ENCODE results near the gene ZBTB11.
"Not testable (repeated sequence)": the region's sequence is repeated elsewhere in the genome, so short reads cannot be mapped to it uniquely, and the experiment has no call there.

Gene ZBTB11, protein sequence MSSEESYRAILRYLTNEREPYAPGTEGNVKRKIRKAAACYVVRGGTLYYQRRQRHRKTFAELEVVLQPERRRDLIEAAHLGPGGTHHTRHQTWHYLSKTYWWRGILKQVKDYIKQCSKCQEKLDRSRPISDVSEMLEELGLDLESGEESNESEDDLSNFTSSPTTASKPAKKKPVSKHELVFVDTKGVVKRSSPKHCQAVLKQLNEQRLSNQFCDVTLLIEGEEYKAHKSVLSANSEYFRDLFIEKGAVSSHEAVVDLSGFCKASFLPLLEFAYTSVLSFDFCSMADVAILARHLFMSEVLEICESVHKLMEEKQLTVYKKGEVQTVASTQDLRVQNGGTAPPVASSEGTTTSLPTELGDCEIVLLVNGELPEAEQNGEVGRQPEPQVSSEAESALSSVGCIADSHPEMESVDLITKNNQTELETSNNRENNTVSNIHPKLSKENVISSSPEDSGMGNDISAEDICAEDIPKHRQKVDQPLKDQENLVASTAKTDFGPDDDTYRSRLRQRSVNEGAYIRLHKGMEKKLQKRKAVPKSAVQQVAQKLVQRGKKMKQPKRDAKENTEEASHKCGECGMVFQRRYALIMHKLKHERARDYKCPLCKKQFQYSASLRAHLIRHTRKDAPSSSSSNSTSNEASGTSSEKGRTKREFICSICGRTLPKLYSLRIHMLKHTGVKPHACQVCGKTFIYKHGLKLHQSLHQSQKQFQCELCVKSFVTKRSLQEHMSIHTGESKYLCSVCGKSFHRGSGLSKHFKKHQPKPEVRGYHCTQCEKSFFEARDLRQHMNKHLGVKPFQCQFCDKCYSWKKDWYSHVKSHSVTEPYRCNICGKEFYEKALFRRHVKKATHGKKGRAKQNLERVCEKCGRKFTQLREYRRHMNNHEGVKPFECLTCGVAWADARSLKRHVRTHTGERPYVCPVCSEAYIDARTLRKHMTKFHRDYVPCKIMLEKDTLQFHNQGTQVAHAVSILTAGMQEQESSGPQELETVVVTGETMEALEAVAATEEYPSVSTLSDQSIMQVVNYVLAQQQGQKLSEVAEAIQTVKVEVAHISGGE

DNA sequence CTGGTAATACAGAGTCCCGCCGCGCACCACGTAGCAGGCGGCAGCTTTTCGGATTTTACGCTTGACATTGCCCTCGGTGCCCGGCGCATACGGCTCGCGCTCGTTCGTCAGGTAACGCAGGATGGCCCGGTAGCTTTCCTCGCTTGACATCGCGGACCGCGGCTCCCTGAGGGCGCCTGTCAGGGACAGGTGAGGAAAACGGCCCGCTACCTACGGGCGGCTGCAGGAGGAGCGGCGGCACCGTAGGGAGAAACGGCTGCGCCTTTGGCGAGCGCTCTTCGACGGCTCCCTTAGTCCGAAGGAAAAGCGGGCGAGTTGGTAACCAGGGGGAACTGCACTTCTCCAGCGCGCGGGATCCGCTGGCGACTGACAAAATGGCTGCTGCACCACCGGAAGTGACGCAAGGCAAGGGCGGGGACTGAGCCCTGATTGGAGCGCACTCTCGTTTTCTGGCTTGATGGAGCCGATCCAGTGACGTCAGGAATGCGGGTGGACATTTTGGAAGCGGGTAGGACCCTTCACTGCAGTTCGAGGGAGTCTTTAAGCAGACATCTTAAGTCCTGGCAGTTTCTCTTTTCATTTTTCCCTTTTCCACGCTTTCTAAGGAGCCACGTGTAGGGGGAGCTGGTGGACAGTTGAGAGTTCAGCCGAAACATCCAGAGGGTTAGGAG is at the start of gene ZBTB11:
TSS of gene ZBTB11 (minus strand) at position 368 of the 671 bp plus-strand sequence. CDS start at position 150, 218 bp downstream.
- DNase-seq (ENCODE audit: low read depth, low spot score) = peak; percentile 100

DNA sequence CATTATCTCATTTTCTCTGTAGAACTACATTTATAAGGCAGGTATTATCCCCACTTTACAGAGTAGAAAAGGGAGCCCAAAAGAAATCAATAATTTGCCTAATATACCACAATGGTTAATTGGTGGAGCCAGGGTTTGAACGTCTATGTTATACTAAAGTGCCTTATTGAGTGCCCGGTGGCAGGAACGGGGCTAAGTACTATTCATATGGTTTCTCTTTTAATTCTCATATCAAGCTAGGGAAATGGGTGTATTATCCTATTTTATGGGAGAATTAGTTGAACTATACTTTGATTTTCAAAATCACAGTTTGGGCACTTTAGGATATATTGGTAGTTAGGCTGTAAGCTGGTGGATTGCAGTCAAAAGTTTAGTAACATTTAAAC is 49.0 kb upstream of the ZBTB11 start:
- DNase-seq (ENCODE audit: low read depth, low spot score) = no peak

DNA sequence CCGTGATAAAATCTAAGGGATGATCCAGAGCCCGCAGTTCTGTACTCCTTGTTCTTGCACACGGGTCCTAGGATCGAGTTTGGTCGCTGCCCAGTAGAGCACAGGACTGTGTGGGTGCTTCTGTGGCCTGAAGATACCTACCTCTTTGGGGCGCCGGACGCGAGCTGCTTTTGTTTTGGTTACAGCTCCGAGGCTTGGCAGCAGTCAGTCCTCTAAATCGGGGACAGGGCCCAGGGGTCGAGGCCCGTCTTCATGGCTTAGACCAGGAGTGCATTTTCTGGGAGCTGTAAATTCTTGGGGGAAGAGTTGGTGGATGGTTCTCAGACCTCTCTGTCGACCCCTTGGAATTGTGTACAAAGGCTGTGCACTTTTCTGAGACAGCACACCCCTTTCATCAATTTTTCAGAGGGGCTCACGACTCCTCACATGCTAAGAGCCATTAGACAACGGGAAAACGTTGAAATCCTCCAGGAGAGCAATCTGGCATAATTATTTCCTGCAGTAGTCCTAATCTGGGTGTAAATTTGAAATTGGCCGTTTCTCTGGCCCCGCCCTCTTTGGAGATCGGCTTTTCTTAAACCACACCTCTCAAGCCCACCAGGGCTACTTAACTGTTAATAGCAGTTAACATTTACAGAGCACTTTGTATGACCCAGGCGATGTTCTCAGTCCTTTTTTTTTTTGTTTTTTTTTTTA is 48.4 kb upstream of the ZBTB11 start:
- peak; percentile 37 for DNase-seq (ENCODE audit: low read depth, low spot score)

DNA sequence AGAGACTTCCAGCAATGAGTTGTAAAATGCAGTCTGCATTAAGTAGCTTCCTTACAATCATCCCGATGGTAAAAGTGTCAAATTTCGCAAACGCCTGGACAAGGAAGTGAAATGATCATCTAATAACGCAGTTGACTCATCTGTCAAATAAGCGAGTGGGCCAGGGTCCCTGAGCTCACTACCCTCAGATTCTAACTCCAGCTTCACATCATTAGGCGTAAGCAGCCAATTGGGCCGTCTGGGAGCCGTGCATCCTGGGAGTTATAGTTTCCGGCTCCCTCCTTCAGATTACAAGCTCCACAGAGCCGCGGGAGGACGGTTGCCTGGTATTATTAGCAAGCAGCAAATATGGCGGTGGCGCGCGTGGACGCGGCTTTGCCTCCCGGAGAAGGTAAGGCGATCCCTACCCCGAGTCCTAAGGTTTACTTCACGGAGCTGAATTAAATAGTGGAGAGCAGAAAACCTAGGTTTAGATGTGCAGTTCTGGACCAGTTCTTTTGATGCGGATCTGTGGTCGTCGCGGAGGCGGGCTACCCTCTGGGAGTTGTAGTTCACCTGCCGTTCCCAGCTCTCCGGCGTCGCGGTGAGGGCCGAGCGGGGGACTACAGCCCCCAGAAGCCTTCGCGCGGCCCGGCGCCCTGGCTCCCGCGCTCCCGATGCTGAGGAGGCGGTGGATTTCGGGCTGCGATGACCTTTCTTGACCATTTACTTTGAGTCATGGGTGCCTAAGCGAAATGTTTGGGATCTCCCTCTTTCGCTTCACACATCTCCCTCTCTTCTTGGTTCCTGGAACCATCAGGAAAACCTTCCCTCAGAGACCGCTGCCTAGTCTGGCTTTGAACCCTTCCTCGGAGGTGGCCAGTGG is 47.6 kb upstream of the ZBTB11 start, which contains the start of gene CEP97:
TSS of gene CEP97 (plus strand) at position 286 of the 865 bp plus-strand sequence. CDS start at position 349, 63 bp downstream.
- peak; percentile 96 for DNase-seq (ENCODE audit: low read depth, low spot score)

DNA sequence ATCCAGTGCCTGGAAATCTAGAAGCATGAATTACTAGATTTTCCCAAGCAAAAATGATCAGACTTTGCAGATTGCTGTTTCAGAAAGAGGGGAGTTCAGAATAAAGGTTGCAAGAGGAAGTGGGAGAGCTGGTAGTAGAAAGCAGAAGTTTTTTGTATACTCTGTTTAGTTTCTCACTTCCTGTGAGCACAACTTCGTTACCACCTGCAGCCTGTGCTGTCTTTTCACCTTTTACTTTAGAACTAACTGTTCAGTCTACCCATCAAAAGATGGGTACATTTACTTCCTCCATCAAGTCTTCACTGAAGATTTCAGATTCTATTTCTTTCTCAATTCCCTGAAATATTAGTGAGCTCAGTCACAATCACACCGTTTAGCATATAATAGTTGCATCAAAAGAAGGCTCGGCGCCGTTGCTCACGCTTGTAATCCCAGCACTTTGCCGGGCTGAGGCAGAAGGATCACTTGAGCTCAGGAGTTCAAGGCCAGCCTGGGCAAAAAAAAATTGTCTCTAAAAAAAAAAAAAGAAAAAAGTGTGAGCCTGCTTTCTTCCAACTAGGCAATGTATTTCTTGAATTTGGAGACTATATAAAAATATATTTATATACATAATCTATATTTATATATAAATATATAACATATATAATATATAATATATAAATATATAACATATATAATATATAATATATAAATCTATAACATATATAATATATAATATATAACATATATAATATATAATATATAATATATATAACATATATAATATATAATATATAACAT is 45.7 kb upstream of the ZBTB11 start:
- DNase-seq (ENCODE audit: low read depth, low spot score) = no peak

DNA sequence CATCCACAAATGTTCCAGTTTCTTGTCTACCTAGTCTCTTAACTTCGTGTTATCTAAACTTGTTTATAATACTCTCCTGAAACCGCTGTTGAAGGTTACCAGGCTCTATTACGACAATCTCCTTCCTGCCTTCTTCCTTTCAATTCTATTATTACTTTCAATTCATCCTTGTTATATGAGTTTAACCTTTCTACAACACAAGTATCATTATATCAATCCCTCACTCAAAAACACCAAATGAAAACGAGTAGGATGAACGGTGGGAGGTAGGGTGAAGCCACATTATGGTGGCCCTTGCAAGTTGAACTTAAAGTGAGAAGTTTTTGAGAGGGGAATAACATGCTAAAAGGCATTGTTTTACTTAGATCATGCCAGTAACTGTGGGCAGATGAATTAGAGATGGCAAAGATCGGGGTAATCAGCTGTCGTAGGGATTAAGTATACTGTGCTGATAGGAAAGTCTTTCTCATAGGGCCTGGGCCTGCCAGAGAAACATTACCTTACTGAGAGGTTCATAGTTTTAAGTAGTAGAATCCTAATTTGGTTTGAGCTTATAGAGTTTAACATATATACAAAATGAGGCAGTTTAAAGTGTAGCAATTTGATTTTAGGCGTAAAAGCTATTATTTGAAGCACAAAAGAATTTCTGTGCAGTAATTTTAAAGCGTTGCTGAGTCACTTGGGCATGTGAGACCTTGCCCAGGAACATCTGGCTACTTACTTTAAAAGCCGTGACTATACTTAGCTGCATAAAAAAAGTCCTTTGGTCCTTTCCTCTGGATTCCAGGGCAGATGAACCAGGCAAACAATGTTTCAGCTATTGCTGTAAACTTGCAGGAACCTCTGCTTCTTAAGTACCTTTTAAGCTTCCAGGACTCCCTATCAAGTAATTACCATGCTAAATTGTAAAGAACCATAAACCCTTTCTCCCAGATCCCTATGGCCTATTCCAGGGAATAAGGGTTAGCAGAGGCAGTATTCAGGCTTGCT is 44.2 kb upstream of the ZBTB11 start:
- peak; percentile 14 for DNase-seq (ENCODE audit: low read depth, low spot score)

DNA sequence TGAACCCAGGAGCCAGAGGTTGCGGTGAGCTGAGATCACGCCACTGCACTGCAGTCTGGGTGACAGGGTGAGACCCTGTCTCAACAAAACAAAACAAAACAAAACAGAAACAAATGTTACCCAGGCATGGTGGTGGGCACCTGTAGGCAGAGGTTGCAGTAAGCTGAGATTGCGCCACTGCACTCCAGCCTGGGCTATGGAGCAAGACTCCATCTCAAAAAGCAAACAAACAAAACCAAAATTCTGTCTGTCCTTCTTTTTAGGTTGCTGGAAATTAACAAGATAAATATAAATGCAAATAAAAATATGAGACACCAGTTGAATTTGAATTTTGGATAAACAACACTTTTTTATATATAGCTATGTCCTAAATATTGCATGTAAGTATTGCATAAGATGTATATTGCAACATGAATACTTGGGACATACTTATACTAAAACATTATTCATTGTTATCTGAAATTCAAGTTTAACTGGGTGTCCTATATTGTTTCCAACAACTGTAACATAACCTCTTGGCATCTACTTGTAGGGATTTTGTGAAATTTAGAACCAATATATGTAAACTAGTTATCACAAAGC is 42.8 kb upstream of the ZBTB11 start:
- DNase-seq (ENCODE audit: low read depth, low spot score) = no peak

DNA sequence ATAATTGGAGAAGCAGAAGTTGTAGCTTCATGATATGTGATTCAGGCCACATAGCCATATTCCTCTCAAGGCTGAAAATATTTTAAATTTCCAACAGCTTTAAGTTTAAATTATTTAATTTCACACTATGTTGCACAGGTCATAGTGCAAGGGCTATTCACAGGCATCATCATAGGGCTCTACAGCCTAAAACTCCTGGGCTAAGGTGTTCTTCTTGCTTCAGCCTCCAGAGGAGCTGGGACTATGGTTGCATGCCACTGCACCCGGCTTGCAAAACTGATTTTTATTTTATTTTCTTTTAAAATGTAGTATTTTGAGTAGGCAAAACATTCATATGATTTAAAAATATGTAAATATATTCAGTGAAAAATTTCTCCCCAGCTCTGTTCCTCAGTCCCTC is 41.5 kb upstream of the ZBTB11 start:
- no peak for DNase-seq (ENCODE audit: low read depth, low spot score)

DNA sequence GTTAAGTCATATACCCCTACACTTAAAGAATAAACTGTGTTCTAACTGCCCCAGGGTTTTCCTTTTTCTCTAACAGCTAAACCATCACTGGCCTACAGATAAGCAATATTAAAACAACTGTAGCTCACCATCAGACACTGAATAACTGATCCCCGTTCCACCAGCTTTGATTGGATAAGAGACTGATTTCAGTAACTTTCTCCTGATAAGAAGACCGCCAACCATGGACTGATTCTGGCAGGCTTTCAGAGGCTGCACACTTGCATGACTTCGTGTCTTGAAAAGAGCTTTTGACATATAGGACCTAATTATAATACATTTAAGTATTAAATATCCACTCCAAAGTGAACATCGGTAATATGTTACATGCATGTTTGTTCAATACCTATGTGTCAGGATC is 32.2 kb upstream of the ZBTB11 start:
- no peak for DNase-seq (ENCODE audit: low read depth, low spot score)

DNA sequence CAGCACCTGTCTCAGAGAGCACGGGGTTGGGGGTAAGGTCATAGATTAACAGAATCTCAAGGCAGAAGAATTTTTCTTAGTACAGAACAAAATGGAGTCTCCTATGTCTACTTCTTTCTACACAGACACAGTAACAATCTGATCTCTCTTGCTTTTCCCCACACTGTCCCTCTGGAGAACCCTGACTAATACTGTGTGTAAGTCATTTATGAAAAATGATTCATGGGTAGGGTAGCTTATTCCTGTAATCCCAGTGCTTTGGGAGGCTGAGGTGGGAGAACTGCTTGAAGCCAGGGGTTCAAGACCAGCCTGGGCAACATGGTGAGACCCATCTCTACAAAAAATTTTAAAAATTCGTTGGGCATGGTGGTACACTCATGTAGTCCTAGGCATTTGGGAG is 27.7 kb upstream of the ZBTB11 start:
- DNase-seq (ENCODE audit: low read depth, low spot score) = not testable (repeated sequence)

DNA sequence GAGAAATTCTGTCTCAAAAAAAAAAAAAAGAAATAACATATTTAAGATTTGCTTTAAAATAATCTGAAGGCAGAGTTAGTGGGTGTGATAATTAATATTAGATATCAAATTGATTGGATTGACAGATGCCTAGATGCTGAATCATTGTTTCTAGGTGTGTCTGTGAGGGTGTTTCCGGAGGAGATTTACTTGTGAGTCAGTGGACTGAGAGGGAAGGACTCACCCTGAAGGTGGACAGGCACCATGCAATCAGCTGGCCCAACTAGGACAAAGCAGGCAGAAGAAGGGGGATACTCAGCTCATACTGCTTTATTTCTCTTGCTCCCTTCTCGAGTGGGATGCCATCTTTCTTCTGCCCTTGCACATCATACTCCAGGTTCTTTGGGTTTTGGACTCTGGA is 26.2 kb upstream of the ZBTB11 start:
- DNase-seq (ENCODE audit: low read depth, low spot score) = no peak

DNA sequence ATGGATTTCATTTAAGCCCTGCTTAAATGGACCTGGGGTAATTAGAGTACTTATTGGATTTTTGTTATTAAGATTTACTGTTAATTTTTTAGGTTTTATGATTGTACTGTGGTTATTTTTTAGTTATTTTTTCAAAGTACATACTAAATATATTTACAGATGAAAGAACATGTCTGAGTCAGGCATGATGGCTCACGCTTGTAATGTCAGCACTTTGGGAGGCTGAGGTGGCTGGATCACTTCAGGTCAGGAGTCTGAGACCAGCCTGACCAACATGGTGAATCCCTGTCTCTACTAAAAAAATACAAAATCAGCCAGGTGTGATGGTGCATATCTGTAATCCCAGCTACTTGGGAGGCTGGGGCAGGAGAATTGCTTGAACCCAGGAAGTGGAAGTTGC is 25.8 kb upstream of the ZBTB11 start:
- DNase-seq (ENCODE audit: low read depth, low spot score) = no peak

DNA sequence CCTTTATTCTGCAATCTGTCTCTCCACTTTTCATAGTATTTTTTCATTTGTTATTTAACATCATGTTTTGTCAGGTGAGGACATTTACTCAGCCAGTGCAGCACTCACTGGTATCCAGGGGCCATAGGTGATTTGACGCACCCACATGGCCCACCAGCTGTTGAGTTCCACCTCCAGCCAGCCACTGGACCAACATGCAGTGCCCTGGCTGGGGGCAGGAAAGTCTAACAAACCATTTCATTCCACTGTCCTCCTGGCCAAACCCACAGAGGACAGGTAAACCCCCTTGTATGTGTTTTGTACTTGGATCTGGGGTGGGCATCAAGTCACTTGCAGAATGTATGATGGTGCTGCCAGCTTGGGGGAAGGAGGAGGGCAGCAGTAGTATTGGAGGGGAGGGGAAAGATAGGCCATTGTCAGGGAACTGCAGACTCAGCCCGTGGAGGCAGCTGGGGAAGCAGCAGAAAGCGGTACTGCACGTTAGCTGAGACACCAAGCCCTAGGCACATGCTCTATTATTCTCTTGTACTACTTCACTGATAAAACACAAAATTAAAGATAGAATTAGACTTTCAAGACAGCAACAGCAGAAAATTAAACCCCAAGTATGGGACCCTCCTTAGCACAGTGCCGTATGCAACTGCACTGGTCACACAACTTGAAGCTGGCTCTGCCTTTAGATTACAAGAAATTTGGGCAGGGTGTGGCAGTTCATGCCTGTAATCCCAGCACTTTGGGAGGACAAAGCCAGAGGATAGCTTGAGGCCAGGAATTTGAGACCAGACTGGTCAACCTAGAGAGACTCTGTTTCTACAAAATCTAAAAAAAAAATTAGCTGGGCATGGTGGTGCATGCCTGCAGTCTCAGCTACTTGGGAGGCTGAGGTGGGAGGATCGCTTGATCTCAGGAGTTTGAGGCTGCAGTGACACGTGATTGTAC is 25.0 kb upstream of the ZBTB11 start:
- no peak for DNase-seq (ENCODE audit: low read depth, low spot score)

DNA sequence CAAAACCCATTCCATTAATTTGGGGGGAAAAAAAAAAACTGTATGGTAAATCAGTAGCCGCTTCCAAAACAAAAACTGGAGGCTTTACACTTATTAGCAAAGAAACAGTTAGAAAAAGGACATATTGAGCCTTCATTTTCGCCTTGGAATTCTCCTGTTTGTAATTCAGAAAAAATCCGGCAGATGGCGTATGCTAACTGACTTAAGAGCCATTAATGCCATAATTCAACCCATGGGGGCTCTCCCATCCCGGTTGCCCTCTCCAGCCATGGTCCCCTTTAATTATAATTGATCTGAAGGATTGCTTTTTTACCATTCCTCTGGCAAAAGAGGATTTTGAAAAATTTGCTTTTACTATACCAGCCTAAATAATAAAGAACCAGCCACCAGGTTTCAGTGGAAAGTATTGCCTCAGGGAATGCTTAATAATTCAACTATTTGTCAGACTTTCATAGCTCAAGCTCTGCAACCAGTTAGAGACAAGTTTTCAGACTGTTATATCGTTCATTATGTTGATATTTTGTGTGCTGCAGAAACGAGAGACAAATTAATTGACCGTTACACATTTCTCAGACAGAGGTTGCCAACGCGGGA is 18.9 kb upstream of the ZBTB11 start:
- peak; percentile 73 for DNase-seq (ENCODE audit: low read depth, low spot score)

DNA sequence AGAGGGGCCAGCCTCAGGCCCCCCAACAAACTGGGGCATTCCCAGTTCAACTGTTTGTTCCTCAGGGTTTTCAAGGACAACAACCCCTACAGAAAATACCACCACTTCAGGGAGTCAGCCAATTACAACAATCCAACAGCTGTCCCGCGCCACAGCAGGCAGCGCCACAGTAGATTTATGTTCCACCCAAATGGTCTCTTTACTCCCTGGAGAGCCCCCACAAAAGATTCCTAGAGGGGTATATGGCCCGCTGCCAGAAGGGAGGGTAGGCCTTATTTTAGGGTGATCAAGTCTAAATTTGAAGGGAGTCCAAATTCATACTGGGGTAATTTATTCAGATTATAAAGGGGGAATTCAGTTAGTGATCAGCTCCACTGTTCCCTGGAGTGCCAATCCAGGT is 17.9 kb upstream of the ZBTB11 start:
- not testable (repeated sequence) for DNase-seq (ENCODE audit: low read depth, low spot score)

DNA sequence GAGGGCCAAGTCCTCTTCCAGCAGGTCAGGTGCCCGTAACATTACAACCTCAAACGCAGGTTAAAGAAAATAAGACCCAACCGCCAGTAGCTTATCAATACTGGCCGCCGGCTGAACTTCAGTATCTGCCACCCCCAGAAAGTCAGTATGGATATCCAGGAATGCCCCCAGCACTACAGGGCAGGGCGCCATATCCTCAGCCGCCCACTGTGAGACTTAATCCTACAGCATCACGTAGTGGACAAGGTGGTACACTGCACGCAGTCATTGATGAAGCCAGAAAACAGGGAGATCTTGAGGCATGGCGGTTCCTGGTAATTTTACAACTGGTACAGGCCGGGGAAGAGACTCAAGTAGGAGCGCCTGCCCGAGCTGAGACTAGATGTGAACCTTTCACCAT is 16.6 kb upstream of the ZBTB11 start:
- DNase-seq (ENCODE audit: low read depth, low spot score) = peak; percentile 37

All from astrocyte of the hippocampus (primary cell).